ENCODE measurements around the gene FOXO3.

- no peak for TF ChIP-seq CTCF (IDR thresholded peaks at IDR 0.05; ENCODE audit: low read depth, low read length)
- no peak for TF ChIP-seq POLR2A (IDR thresholded peaks at IDR 0.05; ENCODE audit: extremely low read depth, insufficient read length)
Observed at GRCh38 chr6:108667993-108668392, 107.3 kb downstream of the FOXO3 start.

Measured in NB4 (cell line).